MCF 10A (cell line): Measurements from ENCODE around the gene NUP98. TPM values are rescaled to one million over a fixed set of nuclear protein-coding genes. Genes with fewer than 3 reads are reported as not detected.
A peak's percentile ranks its signal among the peaks of the same experiment; 100 is the strongest.

Source experiments
- BruUV-seq: library from RNA; stranded (reverse); fragments of 400-500 nt; replicated peaks from 2 replicates; lab custom pipeline; 2021; lab: Mats Ljungman, UMichigan
- CTCF ChIA-PET: fragments of 300-600 bp; sonication (Branson Sonifier 250); formaldehyde crosslinking; extraction: SDS; loops from one replicate; lab custom pipeline; 2021; ENCODE audit warnings: antibody characterized with exemption, inconsistent platforms; lab: Yijun Ruan, JAX
- POLR2A ChIA-PET: fragments of 300-600, 350-650 bp; sonication (Branson Sonifier 250); formaldehyde crosslinking; extraction: SDS; loops from one replicate; lab custom pipeline; 2020; ENCODE audit warnings: antibody characterized with exemption, inconsistent platforms; lab: Yijun Ruan, JAX
- DNase-seq: peaks from one replicate; pipeline ENCODE4 v3.0.0-alpha.2; 2018; ENCODE audit not compliant: unreplicated experiment
- H3K27ac Mint-ChIP-seq: one replicate; pipeline ENCODE4 v1.8.0; 2022; ENCODE audit warnings: mild to moderate bottlenecking, low read depth, mixed read lengths; ENCODE audit not compliant: unreplicated experiment
- H3K27me3 Mint-ChIP-seq: one replicate; pipeline ENCODE4 v1.8.0; 2022; ENCODE audit warnings: mixed read lengths; ENCODE audit not compliant: insufficient read depth, unreplicated experiment
- H3K36me3 Mint-ChIP-seq: one replicate; pipeline ENCODE4 v1.8.0; 2022; ENCODE audit warnings: mild to moderate bottlenecking, moderate library complexity, mixed read lengths; ENCODE audit not compliant: insufficient read depth, unreplicated experiment
- H3K4me1 Mint-ChIP-seq: one replicate; pipeline ENCODE4 v1.8.0; 2022; ENCODE audit warnings: mixed read lengths; ENCODE audit not compliant: insufficient read depth, unreplicated experiment
- H3K4me3 Mint-ChIP-seq: one replicate; pipeline ENCODE4 v1.8.0; 2022; ENCODE audit warnings: mild to moderate bottlenecking, moderate library complexity, mixed read lengths; ENCODE audit not compliant: unreplicated experiment
- H3K9me3 Mint-ChIP-seq: one replicate; pipeline ENCODE4 v1.8.0; 2022; ENCODE audit warnings: mixed read lengths; ENCODE audit not compliant: unreplicated experiment
- intact Hi-C: fragments of 100-400 bp; cut with micrococcal nuclease; formaldehyde crosslinking; loops from 2 replicates; pipeline ENCODE4 v1.14.1; 2022
- total RNA-seq: library from RNA; stranded (reverse); gene quantifications from 2 replicates; pipeline ENCODE4 v1.2.3, GENCODE V29; 2022
- TF ChIP-seq, protein P1 (sequence below): fragments of 200-600 bp; IDR thresholded peaks from one replicate; pipeline ENCODE4 v1.8.0; 2022; ENCODE audit warnings: antibody characterized with exemption, mild to moderate bottlenecking; ENCODE audit not compliant: unreplicated experiment

NUP98 gene
- total RNA-seq, 1 experiment from 2014 or later = 83.7 TPM

DNA sequence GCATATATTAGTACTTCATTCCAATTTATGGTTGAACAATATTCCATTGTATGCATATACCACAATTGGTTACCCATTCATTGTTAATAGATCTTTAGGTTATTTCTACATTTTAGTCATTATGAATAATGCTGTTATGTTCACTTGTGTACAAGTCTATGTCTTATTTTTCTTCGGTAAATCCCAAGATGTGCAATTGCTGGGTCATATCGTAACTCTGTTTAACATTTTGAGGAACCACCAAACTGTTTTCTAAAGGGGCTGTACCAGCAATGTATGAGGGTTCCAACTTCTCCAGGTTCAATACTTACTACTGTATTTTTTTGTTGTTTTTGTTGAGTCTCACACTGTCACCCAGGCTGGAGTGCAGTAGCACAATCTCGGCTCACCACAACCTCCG, 33.1 kb downstream of the NUP98 start:
- no TSS peak for BruUV-seq
- ChIA-PET POLR2A (no interaction called here), CTCF (no interaction called here)
- intact Hi-C loops = no loop called here
- no peak overlapping the region for H3K4me3 Mint-ChIP-seq
- H3K4me1 Mint-ChIP-seq = no peaks in the 10 kb centered on the region
- H3K27me3 Mint-ChIP-seq = no peaks in the 10 kb centered on the region
- peaks cover 100% of the 10 kb centered on the region for H3K36me3 Mint-ChIP-seq
- no peaks in the 10 kb centered on the region for H3K9me3 Mint-ChIP-seq
- TF ChIP-seq, protein P1, sequence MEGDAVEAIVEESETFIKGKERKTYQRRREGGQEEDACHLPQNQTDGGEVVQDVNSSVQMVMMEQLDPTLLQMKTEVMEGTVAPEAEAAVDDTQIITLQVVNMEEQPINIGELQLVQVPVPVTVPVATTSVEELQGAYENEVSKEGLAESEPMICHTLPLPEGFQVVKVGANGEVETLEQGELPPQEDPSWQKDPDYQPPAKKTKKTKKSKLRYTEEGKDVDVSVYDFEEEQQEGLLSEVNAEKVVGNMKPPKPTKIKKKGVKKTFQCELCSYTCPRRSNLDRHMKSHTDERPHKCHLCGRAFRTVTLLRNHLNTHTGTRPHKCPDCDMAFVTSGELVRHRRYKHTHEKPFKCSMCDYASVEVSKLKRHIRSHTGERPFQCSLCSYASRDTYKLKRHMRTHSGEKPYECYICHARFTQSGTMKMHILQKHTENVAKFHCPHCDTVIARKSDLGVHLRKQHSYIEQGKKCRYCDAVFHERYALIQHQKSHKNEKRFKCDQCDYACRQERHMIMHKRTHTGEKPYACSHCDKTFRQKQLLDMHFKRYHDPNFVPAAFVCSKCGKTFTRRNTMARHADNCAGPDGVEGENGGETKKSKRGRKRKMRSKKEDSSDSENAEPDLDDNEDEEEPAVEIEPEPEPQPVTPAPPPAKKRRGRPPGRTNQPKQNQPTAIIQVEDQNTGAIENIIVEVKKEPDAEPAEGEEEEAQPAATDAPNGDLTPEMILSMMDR = no peak
- DNase-seq = no peak
- H3K27ac Mint-ChIP-seq = no peak overlapping the region

GRCh38 chr11:3755151-3755550, 42.2 kb downstream of the NUP98 start:
- no TSS peak for BruUV-seq
- DNase-seq = no peak
- ChIA-PET POLR2A (no interaction called here), CTCF (interaction anchor here (0.6 to 1.0 kb wide), 4 partner anchors 18 to 86 kb away, joined by 3 to 4 read pairs (median 3); no protein-coding TSS in a partner anchor)
- no peak overlapping the region for H3K4me3 Mint-ChIP-seq
- H3K9me3 Mint-ChIP-seq = no peaks in the 10 kb centered on the region
- TF ChIP-seq, protein P1 = no peak
- intact Hi-C loops = no loop called here
- peak overlapping the region; percentile 51 for H3K27ac Mint-ChIP-seq
- H3K36me3 Mint-ChIP-seq = peaks cover 99% of the 10 kb centered on the region
- H3K27me3 Mint-ChIP-seq = no peaks in the 10 kb centered on the region
- H3K4me1 Mint-ChIP-seq = no peaks in the 10 kb centered on the region

DNA sequence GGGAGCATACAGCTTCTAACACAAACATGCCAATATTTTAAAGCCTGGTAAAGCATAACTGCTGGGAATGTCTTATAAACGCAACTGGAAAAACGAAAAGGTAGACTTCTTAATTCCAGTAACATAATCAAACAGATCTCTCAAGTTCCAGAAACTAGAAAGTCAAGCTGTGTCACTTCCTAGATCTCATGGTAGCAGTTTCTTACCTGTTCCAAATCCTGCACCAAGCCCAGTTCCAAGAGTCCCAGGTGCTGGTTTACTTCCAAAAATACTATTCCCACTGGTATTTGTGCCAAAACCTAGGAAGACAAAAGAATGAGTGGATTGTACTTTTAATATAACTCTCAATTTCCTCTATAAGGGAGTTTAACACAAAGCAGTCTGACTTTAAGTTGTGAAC, 44.2 kb downstream of the NUP98 start:
- Mint-ChIP-seq H3K27ac (no peak overlapping the region), H3K27me3 (no peaks in the 10 kb centered on the region), H3K4me1 (no peaks in the 10 kb centered on the region), H3K4me3 (no peak overlapping the region), H3K9me3 (no peaks in the 10 kb centered on the region), H3K36me3 (peaks cover 89% of the 10 kb centered on the region)
- no TSS peak for BruUV-seq
- intact Hi-C loops = no loop called here
- ChIA-PET POLR2A (no interaction called here), CTCF (no interaction called here)
- TF ChIP-seq, protein P1 = no peak
- DNase-seq = no peak

DNA sequence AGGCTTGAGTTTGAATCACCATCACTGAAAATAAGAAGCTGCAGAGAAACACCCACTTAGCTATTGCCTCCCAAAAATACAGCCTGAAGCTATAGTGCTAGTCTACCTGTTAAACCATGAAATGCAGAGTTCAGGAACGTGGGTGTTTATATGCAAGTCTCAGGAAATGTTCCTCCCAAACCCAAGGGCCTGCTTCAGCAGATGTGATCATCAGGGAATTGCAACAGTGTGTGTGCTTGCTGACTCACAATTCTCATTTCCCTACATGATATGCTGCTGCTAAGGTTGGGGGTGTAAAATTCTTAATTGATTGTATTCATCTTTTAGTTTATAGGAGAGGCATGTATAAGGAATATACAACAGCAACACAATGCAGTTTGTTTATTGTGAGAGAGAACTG, 49.6 kb downstream of the NUP98 start:
- ChIA-PET POLR2A (interaction anchor here (0.7 to 1.5 kb wide), 5 partner anchors 10 to 37 kb away, joined by 3 to 6 read pairs (median 4); no protein-coding TSS in a partner anchor), CTCF (no interaction called here)
- Mint-ChIP-seq H3K36me3 (peaks cover 78% of the 10 kb centered on the region), H3K4me3 (peak overlapping the region; percentile 25), H3K27ac (peak overlapping the region; percentile 42), H3K4me1 (peaks cover 8% of the 10 kb centered on the region), H3K27me3 (no peaks in the 10 kb centered on the region), H3K9me3 (no peaks in the 10 kb centered on the region)
- DNase-seq = peak; percentile 87
- TF ChIP-seq, protein P1 = no peak
- BruUV-seq = no TSS peak
- intact Hi-C loops = loop anchor here (2.0 kb wide), 1 partner anchor 61 kb away; the partner anchor contains the start of gene PGAP2
